Right atrium auricular region (tissue), 2 donors: ENCODE data around the gene WDFY3. TPM values are rescaled to one million over a fixed set of nuclear protein-coding genes. Genes with fewer than 3 reads are reported as not detected.

Source experiments
- DNase-seq: peaks from one replicate; pipeline ENCODE4 v3.0.0-alpha.2; 2019; ENCODE audit warnings: low spot score
- H3K27ac ChIP-seq, 2 donors: fragments of 200-600 bp; sonication (generic); 1 replicate in 1 of 2; 2 replicates in 1 of 2; pipeline ENCODE4 v1.5.1; 2016 to 2019
- H3K27me3 ChIP-seq, 2 donors: fragments of 200-600 bp; sonication (generic); one replicate each; pipeline versions ENCODE4 v1.5.1 to v1.6.0; 2017 to 2019
- H3K36me3 ChIP-seq: fragments of 200-600 bp; sonication (generic); one replicate; pipeline ENCODE4 v1.5.1; 2016
- H3K4me1 ChIP-seq, 2 donors: fragments of 200-600 bp; sonication (generic); one replicate each; pipeline versions ENCODE4 v1.5.1 to v1.6.0; 2017 to 2019
- H3K4me3 ChIP-seq, 2 donors: fragments of 200-600 bp; sonication (generic); 1 replicate in 1 of 2; 2 replicates in 1 of 2; pipeline ENCODE4 v1.5.1; 2017 to 2019; ENCODE audit warnings: mild to moderate bottlenecking in 1 of 2, moderate library complexity in 1 of 2
- H3K9me3 ChIP-seq, 2 donors: fragments of 200-600 bp; sonication (generic); one replicate each; pipeline ENCODE4 v1.5.1; 2019
- total RNA-seq, 2 donors: library from RNA; depleted of rRNA; stranded (reverse); fragments of >200 nt; gene quantifications; one replicate each; pipeline ENCODE4 v1.1.0, GENCODE V29; 2016
- TF ChIP-seq, protein P1 (sequence below), 2 donors: fragments of 200-600 bp; sonication (generic); IDR thresholded peaks; one replicate each; pipeline ENCODE4 v1.5.1; 2019; ENCODE audit warnings: antibody characterized with exemption in 2 of 2

WDFY3 gene
- total RNA-seq, 2 donors from 2014 or later = 27.6 to 40.0 TPM

DNA sequence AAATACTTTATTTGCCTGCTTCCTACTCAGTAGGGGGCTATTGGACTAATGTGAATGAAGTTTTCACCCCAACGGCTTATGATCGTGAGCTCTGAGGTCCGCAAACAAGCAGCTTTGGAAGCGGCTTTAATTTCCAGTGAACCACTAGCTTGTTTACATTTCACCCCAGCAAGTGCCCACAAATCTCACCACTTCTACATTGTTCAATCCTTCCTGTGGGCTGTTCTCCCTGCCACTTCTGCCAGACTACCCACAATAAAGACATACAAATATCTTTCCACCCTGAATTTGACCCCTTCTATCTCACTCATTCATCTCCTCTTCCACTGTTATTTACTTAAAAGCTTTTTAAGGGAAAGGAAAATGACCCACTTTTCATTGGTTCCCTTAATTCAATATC is 285.5 kb downstream of the WDFY3 start:
- Histone ChIP-seq H3K27ac (no peak overlapping the region), H3K4me3 (no peak overlapping the region), H3K4me1 (peaks cover 0 to 22% of the 10 kb centered on the region in 2 donors), H3K9me3 (no peaks in the 10 kb centered on the region), H3K36me3 (peaks cover 56% of the 10 kb centered on the region), H3K27me3 (no peaks in the 10 kb centered on the region)
- no peak for DNase-seq
- TF ChIP-seq, protein P1, sequence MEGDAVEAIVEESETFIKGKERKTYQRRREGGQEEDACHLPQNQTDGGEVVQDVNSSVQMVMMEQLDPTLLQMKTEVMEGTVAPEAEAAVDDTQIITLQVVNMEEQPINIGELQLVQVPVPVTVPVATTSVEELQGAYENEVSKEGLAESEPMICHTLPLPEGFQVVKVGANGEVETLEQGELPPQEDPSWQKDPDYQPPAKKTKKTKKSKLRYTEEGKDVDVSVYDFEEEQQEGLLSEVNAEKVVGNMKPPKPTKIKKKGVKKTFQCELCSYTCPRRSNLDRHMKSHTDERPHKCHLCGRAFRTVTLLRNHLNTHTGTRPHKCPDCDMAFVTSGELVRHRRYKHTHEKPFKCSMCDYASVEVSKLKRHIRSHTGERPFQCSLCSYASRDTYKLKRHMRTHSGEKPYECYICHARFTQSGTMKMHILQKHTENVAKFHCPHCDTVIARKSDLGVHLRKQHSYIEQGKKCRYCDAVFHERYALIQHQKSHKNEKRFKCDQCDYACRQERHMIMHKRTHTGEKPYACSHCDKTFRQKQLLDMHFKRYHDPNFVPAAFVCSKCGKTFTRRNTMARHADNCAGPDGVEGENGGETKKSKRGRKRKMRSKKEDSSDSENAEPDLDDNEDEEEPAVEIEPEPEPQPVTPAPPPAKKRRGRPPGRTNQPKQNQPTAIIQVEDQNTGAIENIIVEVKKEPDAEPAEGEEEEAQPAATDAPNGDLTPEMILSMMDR (IDR thresholded peaks at IDR 0.05) = no peak

- no peak for DNase-seq
- Histone ChIP-seq H3K4me1 (peaks cover 0 to 22% of the 10 kb centered on the region in 2 donors), H3K27me3 (no peaks in the 10 kb centered on the region), H3K4me3 (no peak overlapping the region), H3K9me3 (no peaks in the 10 kb centered on the region), H3K36me3 (peaks cover 66% of the 10 kb centered on the region), H3K27ac (no peak overlapping the region)
- TF ChIP-seq, protein P1 (IDR thresholded peaks at IDR 0.05) = no peak
These were observed 287.3 kb downstream of the WDFY3 start for GRCh38 chr4:84678976-84679744.

DNA sequence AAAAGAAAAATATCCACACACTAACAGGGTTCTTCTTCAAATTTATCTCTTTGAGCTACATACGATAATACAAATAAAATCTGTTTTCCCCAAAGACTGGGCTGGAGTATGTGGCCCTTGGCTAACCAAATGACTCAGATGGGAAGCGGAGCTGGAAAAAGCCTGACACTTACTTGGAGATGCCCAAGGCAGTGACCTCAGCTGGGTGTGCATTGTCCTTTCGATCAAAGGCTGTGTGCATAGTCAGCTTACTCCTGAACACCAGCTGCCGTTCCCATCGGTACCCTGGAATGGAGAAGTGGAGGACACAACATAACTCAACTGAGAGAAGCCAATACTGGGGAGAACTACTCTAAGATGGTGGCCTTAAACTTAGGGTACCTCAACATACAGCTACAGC is 288.5 kb downstream of the WDFY3 start:
- no peaks in the 10 kb centered on the region for H3K27me3 ChIP-seq
- H3K36me3 ChIP-seq = peaks cover 55% of the 10 kb centered on the region
- H3K4me1 ChIP-seq = peaks cover 0 to 18% of the 10 kb centered on the region in 2 donors
- H3K9me3 ChIP-seq = no peaks in the 10 kb centered on the region
- TF ChIP-seq, protein P1 (IDR thresholded peaks at IDR 0.05) = no peak
- DNase-seq = no peak
- H3K27ac ChIP-seq = no peak overlapping the region
- H3K4me3 ChIP-seq = no peak overlapping the region

DNA sequence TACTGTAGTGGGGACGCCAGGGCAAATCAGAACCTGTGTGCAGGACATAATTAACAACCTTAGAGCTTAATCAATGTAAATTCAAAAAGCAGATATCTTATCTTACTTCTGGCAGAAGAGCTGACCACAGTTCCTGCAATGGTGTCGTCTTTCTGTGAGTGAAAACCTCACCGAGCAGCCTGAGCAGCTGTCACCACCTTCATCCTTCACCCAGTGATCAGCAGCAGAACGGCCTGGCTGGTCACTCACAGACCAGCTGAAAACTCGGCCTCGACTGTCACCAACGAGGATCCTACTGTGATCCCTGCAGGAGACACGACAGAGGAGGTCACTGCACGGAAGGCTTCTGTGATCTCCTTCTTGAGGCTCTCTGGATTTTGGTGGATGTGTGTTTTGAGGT is 289.4 kb downstream of the WDFY3 start:
- DNase-seq = no peak
- H3K36me3 ChIP-seq = peaks cover 57% of the 10 kb centered on the region

DNA sequence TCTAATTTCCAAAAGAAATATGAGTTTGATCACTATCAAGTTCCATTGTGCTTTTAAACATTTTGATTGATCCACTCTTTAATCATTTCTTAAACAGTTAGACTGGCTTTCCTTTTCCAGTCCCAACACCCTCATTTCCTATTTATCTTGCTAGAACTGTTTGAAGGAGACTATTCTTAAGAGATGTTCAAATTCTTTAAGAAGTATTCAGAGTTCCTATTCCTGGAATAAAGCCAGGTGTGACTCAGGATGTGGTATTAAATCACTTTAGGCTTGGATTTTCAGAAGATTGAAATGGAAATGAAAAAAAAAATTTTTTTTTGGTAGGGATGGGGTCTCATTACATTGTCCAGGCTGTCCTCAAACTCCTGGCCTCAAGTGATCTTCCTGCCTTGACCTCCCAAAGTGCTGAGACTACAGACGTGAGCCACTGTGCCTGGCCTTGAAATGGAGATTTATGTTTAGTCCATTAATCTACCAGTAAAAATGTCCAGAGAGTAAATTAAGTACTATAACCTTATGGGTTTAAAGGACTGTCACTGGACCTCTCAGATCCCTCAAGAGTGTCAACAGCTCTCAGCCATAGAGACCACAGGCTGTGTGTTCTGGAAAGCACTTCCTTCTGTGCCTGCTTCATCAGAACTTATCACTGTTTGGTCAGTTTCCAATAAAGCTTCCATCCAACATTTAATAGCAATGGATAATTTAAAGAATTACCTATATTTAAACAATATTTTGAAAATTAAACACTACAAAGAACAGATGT is 292.8 kb downstream of the WDFY3 start:
- TF ChIP-seq, protein P1 (IDR thresholded peaks at IDR 0.05) = no peak
- no peak overlapping the region for H3K27ac ChIP-seq
- DNase-seq = no peak
- no peaks in the 10 kb centered on the region for H3K27me3 ChIP-seq
- peaks cover 54% of the 10 kb centered on the region for H3K36me3 ChIP-seq
- H3K9me3 ChIP-seq = no peaks in the 10 kb centered on the region
- H3K4me3 ChIP-seq = no peak overlapping the region
- peaks cover 0 to 4% of the 10 kb centered on the region in 2 donors for H3K4me1 ChIP-seq

More for the DNA sequence above, 289.4 kb downstream of the WDFY3 start:
- no peaks in the 10 kb centered on the region for H3K9me3 ChIP-seq
- H3K4me3 ChIP-seq = no peak overlapping the region
- TF ChIP-seq, protein P1 (IDR thresholded peaks at IDR 0.05) = no peak
- H3K27me3 ChIP-seq = no peaks in the 10 kb centered on the region
- peaks cover 0 to 9% of the 10 kb centered on the region in 2 donors for H3K4me1 ChIP-seq
- no peak overlapping the region for H3K27ac ChIP-seq
